Effector memory CD8-positive, alpha-beta T cell (primary cell): Measurements from ENCODE around the gene SIGLEC15.
"Not testable (repeated sequence)": the region's sequence is repeated elsewhere in the genome, so short reads cannot be mapped to it uniquely, and the experiment has no call there.

ENCODE experiments used
- ATAC-seq: fragments of 150-1000 bp; cut with Tn5 transposase; replicated peaks from 2 replicates; pipeline ENCODE4 v1.10.0; 2021; ENCODE audit warnings: mild to moderate bottlenecking, moderate library complexity
- DNase-seq, 3 experiments: peaks; one replicate each; pipeline ENCODE4 v3.0.0; 2021
- H3K27ac Mint-ChIP-seq, 2 donors: one replicate each; pipeline ENCODE4 v1.8.0; 2022; ENCODE audit warnings: mild to moderate bottlenecking in 2 of 2, mixed read lengths in 2 of 2, moderate library complexity in 2 of 2
- H3K27me3 Mint-ChIP-seq, 2 donors: one replicate each; pipeline ENCODE4 v1.8.0; 2022; ENCODE audit warnings: mixed read lengths in 2 of 2
- H3K36me3 Mint-ChIP-seq: one replicate; pipeline ENCODE4 v1.8.0; 2022; ENCODE audit warnings: mild to moderate bottlenecking, moderate library complexity, mixed read lengths; ENCODE audit not compliant: insufficient read depth
- H3K4me1 Mint-ChIP-seq, 2 donors: one replicate each; pipeline ENCODE4 v1.8.0; 2022; ENCODE audit warnings: low read depth in 2 of 2, mixed read lengths in 2 of 2
- H3K4me3 Mint-ChIP-seq, 2 donors: one replicate each; pipeline ENCODE4 v1.8.0; 2022; ENCODE audit warnings: mild to moderate bottlenecking in 2 of 2, mixed read lengths in 2 of 2, moderate library complexity in 2 of 2
- H3K9me3 Mint-ChIP-seq, 2 donors: one replicate each; pipeline ENCODE4 v1.8.0; 2022; ENCODE audit warnings: mixed read lengths in 2 of 2

Gene SIGLEC15

DNA sequence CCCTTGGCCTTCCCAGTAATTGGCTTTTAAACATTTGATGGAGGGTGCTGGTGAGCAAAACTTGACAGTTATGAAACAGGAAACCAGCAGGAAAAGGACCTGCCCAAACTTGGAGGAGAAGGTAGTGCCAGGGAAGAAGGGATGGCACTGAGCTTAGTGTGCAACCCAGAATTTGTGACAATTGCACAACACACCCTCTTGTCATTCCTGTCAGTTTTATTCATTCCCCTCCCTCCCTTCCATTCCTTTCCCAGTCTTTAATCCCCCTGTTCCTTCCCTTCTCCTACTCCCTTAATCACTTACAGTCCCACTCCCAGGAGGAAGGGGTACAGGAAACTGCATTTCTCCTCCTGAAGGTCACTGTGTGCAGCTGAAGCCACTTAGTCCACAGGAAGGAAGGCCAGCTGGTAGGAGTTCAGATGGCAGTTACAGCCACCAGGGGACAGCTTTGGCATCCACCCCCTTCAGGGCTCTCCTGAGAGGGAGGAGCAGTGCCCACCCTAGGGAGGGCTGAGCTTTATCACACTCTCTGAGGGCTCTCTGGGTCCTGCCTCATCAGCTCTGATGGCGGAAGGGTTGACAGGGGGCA, 24.0 kb upstream of the SIGLEC15 start:
- no peak for ATAC-seq
- Mint-ChIP-seq H3K36me3 (no peaks in the 10 kb centered on the region), H3K27me3 (peaks cover 11 to 29% of the 10 kb centered on the region in 2 donors), H3K9me3 (peaks cover 0 to 6% of the 10 kb centered on the region in 2 donors), H3K4me1 (no peaks in the 10 kb centered on the region), H3K27ac (no peak overlapping the region), H3K4me3 (no peak overlapping the region)
- no peak for DNase-seq

GRCh38 chr18:45802814-45803492, 22.5 kb upstream of the SIGLEC15 start:
- Mint-ChIP-seq H3K27ac (no peak overlapping the region), H3K36me3 (no peaks in the 10 kb centered on the region), H3K4me3 (no peak overlapping the region), H3K9me3 (peaks cover 0 to 6% of the 10 kb centered on the region in 2 donors), H3K27me3 (peaks cover 11 to 29% of the 10 kb centered on the region in 2 donors), H3K4me1 (peaks cover 2 to 4% of the 10 kb centered on the region in 2 donors)
- no peak for ATAC-seq
- DNase-seq = no peak

- ATAC-seq = no peak
- H3K4me1 Mint-ChIP-seq = peaks cover 8 to 16% of the 10 kb centered on the region in 2 donors
- peaks cover 0 to 4% of the 10 kb centered on the region in 2 donors for H3K9me3 Mint-ChIP-seq
- no peak overlapping the region for H3K27ac Mint-ChIP-seq
- peaks cover 11 to 20% of the 10 kb centered on the region in 2 donors for H3K27me3 Mint-ChIP-seq
- H3K36me3 Mint-ChIP-seq = no peaks in the 10 kb centered on the region
- DNase-seq = no peak
- no peak overlapping the region for H3K4me3 Mint-ChIP-seq
These were observed 19.9 kb upstream of the SIGLEC15 start for GRCh38 chr18:45805551-45805950.

DNA sequence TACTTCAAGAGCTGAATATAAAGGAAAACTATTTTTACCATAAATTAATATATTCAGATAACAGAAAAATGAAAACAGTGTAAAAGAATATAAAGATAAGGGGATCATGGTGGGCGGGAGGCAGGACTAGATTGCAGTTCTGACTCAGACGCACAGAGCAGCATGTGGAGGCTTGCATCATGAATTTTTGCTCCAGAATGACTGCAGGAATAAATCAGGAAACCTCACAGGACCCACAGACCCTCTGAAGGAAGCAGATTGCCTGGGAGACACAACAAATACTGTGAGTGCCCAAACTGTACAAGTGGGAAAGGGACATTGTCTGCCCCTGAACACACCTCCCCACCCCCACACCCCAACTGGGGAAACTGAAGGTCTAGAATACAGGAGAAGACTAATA, 19.2 kb upstream of the SIGLEC15 start:
- Mint-ChIP-seq H3K27ac (no peak overlapping the region), H3K4me3 (no peak overlapping the region), H3K27me3 (peaks cover 11 to 20% of the 10 kb centered on the region in 2 donors), H3K9me3 (peaks cover 0 to 4% of the 10 kb centered on the region in 2 donors), H3K36me3 (no peaks in the 10 kb centered on the region), H3K4me1 (peaks cover 8 to 16% of the 10 kb centered on the region in 2 donors)
- DNase-seq (no peak), ATAC-seq (no peak)

DNA sequence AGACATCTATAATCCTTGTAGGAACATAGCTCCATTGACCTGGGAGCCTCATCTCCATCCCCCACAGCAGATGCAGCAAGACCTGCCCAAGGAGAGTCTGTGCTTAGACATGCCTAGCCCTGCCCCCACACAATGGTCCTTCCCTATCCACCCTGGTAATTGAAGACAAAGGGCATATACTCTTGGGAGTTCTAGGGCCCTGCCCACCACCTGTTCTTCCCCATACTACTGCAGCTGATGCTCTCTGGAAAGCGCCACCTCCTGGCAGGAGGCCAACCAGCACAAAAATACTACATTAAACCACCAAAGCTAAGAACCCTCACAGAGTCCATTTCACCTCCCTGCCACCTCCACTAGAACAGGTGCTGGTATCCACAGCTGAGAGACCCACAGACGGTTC, 18.3 kb upstream of the SIGLEC15 start:
- ATAC-seq, H3K36me3 Mint-ChIP-seq, H3K9me3 Mint-ChIP-seq, H3K27ac Mint-ChIP-seq, H3K4me3 Mint-ChIP-seq: not testable (repeated sequence)
- Mint-ChIP-seq H3K4me1 (peaks cover 8 to 16% of the 10 kb centered on the region in 2 donors), H3K27me3 (peaks cover 11 to 14% of the 10 kb centered on the region in 2 donors)
- peak in 1 of 3 experiments; percentile 8 for DNase-seq

GRCh38 chr18:45814733-45815132, 10.7 kb upstream of the SIGLEC15 start:
- not testable (repeated sequence) for H3K36me3 Mint-ChIP-seq, H3K4me1 Mint-ChIP-seq, ATAC-seq, H3K27me3 Mint-ChIP-seq, H3K4me3 Mint-ChIP-seq, H3K27ac Mint-ChIP-seq, DNase-seq
- H3K9me3 Mint-ChIP-seq = peaks cover 3 to 14% of the 10 kb centered on the region in 2 donors

DNA sequence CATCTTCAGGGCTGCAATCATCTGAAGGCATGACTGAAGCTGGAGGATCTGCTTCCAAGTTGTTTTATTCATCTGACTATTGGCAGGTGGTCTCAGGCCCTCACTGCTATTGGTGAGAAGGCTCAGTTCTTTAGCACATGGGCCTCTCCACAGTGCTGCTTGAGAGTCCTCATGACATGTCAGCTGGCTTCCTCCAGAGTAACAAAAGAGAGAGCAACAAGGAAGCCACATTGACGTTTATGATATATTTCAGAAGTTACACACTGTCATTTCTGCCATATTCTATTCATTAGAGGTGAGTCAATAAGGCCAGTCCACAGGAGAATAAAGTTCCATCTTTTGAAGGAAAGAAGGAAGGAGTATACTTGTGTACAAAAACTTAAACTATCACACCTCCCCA, 7.9 kb upstream of the SIGLEC15 start:
- Mint-ChIP-seq H3K4me1 (no peaks in the 10 kb centered on the region), H3K27me3 (peaks cover 0 to 5% of the 10 kb centered on the region in 2 donors), H3K27ac (no peak overlapping the region), H3K4me3 (no peak overlapping the region), H3K9me3 (peaks cover 1 to 14% of the 10 kb centered on the region in 2 donors), H3K36me3 (no peaks in the 10 kb centered on the region)
- DNase-seq (no peak), ATAC-seq (no peak)

DNA sequence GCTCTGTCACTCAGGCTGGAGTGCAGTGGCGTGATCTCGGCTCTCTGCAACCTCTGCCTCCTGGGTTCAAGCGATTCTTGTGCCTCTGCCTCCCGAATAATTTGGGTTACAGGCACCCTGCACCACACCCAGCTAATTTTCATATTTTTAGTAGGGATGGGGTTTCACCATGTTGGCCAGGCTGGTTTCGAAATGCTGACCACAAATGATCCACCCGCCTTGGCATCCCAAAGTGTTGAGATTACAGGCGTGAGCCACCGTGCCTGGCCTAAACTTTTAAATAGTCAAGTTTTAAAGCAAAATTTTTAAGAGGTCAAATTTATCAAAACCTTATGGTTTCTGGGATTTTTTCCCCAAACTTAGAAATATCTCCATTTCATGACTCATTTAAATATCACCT, 6.7 kb upstream of the SIGLEC15 start:
- DNase-seq, H3K36me3 Mint-ChIP-seq, H3K27ac Mint-ChIP-seq, H3K4me3 Mint-ChIP-seq, ATAC-seq, H3K4me1 Mint-ChIP-seq, H3K27me3 Mint-ChIP-seq: not testable (repeated sequence)
- H3K9me3 Mint-ChIP-seq = peaks cover 1 to 14% of the 10 kb centered on the region in 2 donors

DNA sequence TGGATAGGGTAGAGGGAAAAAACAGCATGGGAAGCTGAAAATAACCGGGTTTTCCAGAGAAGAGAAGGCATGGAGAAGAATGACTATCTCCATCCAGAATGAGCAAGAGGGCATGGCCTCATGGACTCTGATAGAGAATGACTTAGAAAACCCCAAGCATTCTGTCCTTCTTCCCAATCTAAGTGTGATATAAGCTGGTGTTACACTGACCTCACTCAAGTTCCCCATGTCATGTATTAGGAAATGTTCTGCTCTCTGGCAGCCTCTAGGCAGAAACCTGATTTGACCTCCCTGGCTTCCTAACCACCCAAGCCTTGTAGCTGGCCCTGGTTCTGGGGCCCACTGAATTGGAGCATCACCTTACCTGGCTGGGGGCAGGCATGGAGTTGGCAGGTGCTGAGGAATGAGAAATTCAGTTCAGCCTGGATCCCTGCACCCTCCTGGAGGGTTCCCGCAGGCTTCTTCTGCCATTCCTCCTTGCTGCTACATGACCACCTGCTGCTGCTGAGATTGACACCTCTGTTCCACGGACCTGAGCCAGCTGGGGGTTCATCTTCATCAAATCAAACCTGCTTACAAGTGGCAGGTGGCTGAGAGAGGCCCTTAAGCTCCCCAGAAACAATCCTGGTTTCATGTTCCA, 5.2 kb upstream of the SIGLEC15 start:
- Mint-ChIP-seq H3K4me1 (peaks cover 7 to 10% of the 10 kb centered on the region in 2 donors), H3K4me3 (no peak overlapping the region), H3K27ac (no peak overlapping the region), H3K9me3 (peaks cover 1 to 14% of the 10 kb centered on the region in 2 donors), H3K36me3 (no peaks in the 10 kb centered on the region), H3K27me3 (peaks cover 0 to 5% of the 10 kb centered on the region in 2 donors)
- no peak for DNase-seq
- ATAC-seq = no peak

- no peaks in the 10 kb centered on the region for H3K36me3 Mint-ChIP-seq
- H3K9me3 Mint-ChIP-seq = peaks cover 1 to 7% of the 10 kb centered on the region in 2 donors
- no peak for DNase-seq
- no peak overlapping the region for H3K4me3 Mint-ChIP-seq
- H3K27me3 Mint-ChIP-seq = peaks cover 0 to 5% of the 10 kb centered on the region in 2 donors
- no peak for ATAC-seq
- H3K4me1 Mint-ChIP-seq = peaks cover 10 to 15% of the 10 kb centered on the region in 2 donors
- no peak overlapping the region for H3K27ac Mint-ChIP-seq
These were observed 4.4 kb upstream of the SIGLEC15 start for GRCh38 chr18:45821026-45821425.

- Mint-ChIP-seq H3K4me3 (no peak overlapping the region), H3K9me3 (peaks cover under 1 to 1% of the 10 kb centered on the region in 2 donors), H3K4me1 (peaks cover 10 to 16% of the 10 kb centered on the region in 2 donors), H3K36me3 (no peaks in the 10 kb centered on the region), H3K27ac (no peak overlapping the region), H3K27me3 (peaks cover 0 to 5% of the 10 kb centered on the region in 2 donors)
- DNase-seq (no peak), ATAC-seq (no peak)
These were observed 3.8 kb upstream of the SIGLEC15 start for GRCh38 chr18:45821711-45822110.

- DNase-seq = no peak
- no peaks in the 10 kb centered on the region for H3K36me3 Mint-ChIP-seq
- no peaks in the 10 kb centered on the region for H3K9me3 Mint-ChIP-seq
- ATAC-seq = no peak
- H3K4me1 Mint-ChIP-seq = peaks cover 10 to 23% of the 10 kb centered on the region in 2 donors
- H3K27ac Mint-ChIP-seq = peak overlapping the region; percentile 12 to 57
- no peak overlapping the region for H3K4me3 Mint-ChIP-seq
- H3K27me3 Mint-ChIP-seq = peaks cover 2 to 5% of the 10 kb centered on the region in 2 donors
These were observed 609 bp downstream of the SIGLEC15 start for GRCh38 chr18:45826084-45826483.

DNA sequence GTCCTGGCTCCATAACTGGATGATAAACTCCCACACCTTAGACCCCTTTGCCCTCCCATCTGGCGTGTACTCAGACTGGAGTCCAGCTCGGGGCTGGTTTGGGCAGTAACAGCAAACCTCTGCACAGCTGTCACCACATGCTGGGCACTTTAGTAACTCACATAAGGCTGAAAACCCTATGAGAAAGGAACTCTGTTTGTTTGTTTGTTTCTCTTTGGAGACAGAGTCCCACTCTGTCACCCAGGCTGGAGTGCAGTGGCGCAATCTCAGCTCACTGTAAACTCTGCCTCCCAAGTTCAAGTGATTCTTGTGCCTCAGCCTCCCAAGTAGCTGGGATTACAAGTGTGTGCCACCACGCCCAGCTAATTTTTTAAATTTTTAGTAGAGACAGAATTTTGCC, 1.2 kb downstream of the SIGLEC15 start:
- not testable (repeated sequence) for DNase-seq, H3K36me3 Mint-ChIP-seq, ATAC-seq, H3K9me3 Mint-ChIP-seq, H3K27ac Mint-ChIP-seq, H3K27me3 Mint-ChIP-seq, H3K4me3 Mint-ChIP-seq
- H3K4me1 Mint-ChIP-seq = peaks cover 10 to 23% of the 10 kb centered on the region in 2 donors
